ENCODE measurements around the gene TIMM17B.

Gene TIMM17B

DNA sequence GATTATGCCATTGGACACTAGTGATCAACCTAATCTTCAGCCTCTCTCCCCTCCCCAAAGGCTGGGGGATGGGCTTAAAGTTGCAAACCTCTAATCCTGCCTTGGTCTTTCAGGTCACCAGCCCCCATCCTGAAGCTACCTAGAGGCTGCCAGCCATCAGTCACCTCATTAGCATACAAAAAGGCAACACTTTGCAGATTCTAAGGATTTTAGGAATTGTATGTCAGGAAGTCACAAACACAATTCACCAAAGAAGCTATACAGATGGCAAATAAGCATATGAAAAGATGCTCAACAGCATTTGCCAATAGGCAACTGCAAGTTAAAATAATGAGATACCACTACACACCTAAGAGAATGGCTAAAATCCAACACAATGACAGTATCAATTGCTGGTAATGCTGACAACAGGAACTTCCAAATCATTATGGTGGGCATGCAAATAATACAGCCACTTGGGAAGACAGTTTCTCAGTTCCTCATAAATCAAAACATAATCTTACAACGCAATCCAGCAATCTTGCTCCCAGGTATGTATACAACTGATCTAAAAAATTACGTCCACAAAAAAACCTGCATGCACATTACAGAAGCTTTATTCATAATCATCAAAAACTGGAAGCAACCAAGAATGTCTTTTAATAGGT, 30.3 kb upstream of the TIMM17B start:
- Mint-ChIP-seq H3K4me1 (ENCODE audit: low read depth) (peaks cover 14% of the 10 kb centered on the region), H3K36me3 (ENCODE audit: low read depth) (peaks cover 31% of the 10 kb centered on the region), H3K4me3 (no peak overlapping the region), H3K9me3 (no peaks in the 10 kb centered on the region), H3K27me3 (ENCODE audit: low read depth) (no peaks in the 10 kb centered on the region), H3K27ac (no peak overlapping the region)
- DNase-seq (ENCODE audit: low spot score) = no peak

DNA sequence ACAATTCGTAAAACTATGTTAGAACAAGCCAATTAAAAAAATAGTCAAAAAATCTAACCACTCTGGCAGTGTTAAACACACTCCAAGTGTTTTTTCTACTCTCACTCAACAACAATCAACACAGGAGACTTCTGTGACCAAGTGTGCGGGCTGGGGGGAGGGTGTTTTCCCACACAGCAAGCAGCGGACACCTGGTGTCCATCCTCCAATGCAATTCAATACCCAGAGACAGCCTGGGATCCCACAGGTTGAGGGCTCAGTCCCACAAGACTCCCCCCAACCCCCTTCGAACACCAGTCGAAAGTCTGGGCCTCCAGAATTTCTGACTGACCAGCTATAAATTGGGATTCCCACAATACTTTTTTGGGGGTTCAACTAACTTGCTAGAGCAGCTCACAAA, 29.6 kb upstream of the TIMM17B start:
- no peak overlapping the region for H3K27ac Mint-ChIP-seq
- H3K9me3 Mint-ChIP-seq = no peaks in the 10 kb centered on the region
- no peaks in the 10 kb centered on the region for H3K27me3 Mint-ChIP-seq (ENCODE audit: low read depth)
- no peak overlapping the region for H3K4me3 Mint-ChIP-seq
- DNase-seq (ENCODE audit: low spot score) = no peak
- peaks cover 16% of the 10 kb centered on the region for H3K4me1 Mint-ChIP-seq (ENCODE audit: low read depth)
- peaks cover 32% of the 10 kb centered on the region for H3K36me3 Mint-ChIP-seq (ENCODE audit: low read depth)

DNA sequence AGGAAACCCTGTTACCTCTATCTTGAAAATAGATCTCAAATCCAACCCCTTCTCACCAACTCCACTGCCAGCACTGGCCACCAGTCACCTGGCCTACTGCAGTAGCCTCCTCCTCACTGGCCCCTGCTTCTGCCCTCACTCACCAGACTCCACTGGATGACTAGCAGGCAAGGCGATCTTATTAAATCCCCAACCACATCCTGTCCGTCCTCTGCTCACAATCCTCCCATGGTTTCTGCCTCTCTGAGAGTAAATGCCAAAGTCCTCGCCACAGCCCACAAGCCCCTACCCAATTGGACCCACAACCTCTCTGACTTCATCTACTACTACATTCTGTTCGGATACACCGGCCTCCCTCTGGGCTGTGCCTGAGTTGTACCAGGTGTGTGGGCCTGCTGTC, 26.7 kb upstream of the TIMM17B start:
- Mint-ChIP-seq H3K4me1 (ENCODE audit: low read depth) (peaks cover 33% of the 10 kb centered on the region), H3K27me3 (ENCODE audit: low read depth) (no peaks in the 10 kb centered on the region), H3K9me3 (no peaks in the 10 kb centered on the region), H3K36me3 (ENCODE audit: low read depth) (peaks cover 30% of the 10 kb centered on the region), H3K27ac (peak overlapping the region; percentile 79), H3K4me3 (peak overlapping the region; percentile 28)
- no peak for DNase-seq (ENCODE audit: low spot score)

DNA sequence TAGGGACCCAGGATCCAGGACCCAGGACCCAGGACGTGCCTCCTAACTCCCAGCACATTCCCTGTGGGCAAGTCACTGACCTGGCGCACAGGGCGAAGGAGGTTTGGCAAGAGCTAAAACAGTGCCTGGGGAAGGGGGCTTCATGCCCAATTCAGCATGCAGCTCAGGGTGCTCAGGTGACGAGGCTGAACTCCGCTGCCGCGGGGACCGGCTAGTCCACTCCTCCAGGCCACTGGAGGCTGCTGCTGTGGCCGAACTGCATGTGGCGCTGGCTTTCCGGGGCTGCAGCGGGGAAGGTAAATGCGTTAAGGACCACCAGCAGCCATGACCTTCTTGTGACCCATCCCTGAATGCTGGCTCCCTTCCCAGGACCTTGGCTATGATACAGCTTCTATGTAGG, 26.2 kb upstream of the TIMM17B start:
- peaks cover 30% of the 10 kb centered on the region for H3K36me3 Mint-ChIP-seq (ENCODE audit: low read depth)
- DNase-seq (ENCODE audit: low spot score) = no peak
- H3K27ac Mint-ChIP-seq = peak overlapping the region; percentile 79
- H3K4me3 Mint-ChIP-seq = no peak overlapping the region
- H3K27me3 Mint-ChIP-seq (ENCODE audit: low read depth) = no peaks in the 10 kb centered on the region
- no peaks in the 10 kb centered on the region for H3K9me3 Mint-ChIP-seq
- peaks cover 33% of the 10 kb centered on the region for H3K4me1 Mint-ChIP-seq (ENCODE audit: low read depth)

DNA sequence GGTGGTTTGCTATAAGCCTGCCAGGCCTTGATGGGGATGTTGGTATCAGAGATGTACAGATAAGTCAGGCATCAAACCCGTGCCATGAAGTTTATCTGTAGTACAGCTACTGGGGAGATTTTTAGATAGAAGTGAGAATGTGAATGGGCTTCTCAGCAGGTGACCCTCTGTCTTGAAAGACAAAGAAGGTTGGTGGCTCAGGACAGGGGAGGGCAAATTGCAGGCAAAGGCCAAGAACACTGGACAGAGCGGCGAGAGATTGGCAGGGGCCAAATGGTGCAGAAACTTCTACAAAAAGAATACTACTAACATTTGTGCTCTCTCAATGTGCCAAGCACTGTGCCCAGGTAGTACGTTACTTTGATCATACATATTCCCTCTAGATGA, 23.1 kb upstream of the TIMM17B start:
- H3K36me3 Mint-ChIP-seq (ENCODE audit: low read depth) = peaks cover 51% of the 10 kb centered on the region
- DNase-seq (ENCODE audit: low spot score) = no peak
- H3K27ac Mint-ChIP-seq = peak overlapping the region; percentile 98
- H3K27me3 Mint-ChIP-seq (ENCODE audit: low read depth) = peaks cover 3% of the 10 kb centered on the region
- H3K4me3 Mint-ChIP-seq = peak overlapping the region; percentile 97
- peaks cover 35% of the 10 kb centered on the region for H3K4me1 Mint-ChIP-seq (ENCODE audit: low read depth)
- H3K9me3 Mint-ChIP-seq = no peaks in the 10 kb centered on the region

DNA sequence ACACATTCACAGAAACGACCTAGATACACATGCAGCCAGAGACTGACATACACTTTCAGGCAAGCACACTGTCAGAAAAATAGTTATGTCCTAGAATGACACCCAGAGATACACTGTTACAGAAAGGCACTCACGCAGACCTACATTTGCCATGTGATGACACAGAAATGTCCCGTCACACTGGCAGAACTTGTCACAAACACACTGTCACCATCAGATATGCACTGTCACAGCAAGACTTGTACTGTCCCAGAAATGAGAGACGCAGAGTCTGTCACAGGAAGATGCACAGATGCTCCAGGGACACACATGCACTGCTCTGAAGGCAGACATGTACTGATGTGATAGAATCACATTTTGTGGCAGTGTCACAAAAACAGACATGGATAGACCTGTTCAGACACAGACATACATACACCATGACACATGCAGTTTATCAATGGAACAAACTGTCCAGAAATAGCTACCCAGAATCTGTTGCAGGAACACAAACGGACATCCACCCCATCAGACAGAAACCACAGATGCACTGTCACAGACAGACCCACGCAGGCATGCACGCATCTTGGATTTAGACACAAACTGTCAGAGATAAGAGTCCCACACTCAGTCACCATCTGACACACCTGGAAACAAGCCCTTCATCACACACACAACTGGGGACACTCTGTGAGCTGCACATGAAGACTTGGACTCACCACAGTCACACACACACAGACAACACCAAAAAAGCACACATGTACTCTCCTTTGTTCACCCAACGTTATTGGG, 22.6 kb upstream of the TIMM17B start:
- peaks cover 3% of the 10 kb centered on the region for H3K27me3 Mint-ChIP-seq (ENCODE audit: low read depth)
- H3K4me3 Mint-ChIP-seq = peak overlapping the region; percentile 97
- peak; percentile 57 for DNase-seq (ENCODE audit: low spot score)
- peaks cover 34% of the 10 kb centered on the region for H3K4me1 Mint-ChIP-seq (ENCODE audit: low read depth)
- no peaks in the 10 kb centered on the region for H3K9me3 Mint-ChIP-seq
- H3K36me3 Mint-ChIP-seq (ENCODE audit: low read depth) = peaks cover 52% of the 10 kb centered on the region
- peak overlapping the region; percentile 98 for H3K27ac Mint-ChIP-seq

DNA sequence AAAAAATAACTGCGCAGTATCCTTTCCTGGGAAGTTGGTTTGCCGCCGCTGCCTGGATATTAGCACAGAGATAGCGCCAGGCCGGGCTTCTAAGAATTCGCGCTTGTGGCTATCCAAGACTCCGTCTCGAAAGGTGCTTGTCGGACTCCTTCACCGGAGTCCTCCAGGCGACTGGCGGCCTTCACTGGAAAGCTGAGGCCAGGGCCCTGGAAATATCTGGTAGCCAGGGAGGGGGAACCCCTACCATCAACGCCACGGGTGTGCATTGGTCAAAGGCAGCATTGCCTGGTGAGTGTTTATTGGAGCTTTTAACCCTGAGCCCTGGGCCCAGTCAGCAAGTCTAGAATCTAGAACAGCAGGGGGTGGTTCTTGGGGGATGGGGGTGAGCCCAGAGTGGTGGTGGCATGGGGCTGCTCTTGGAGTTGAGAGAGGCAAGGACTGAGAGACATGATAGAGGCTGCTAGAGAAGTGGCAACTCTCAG, 21.8 kb upstream of the TIMM17B start:
- H3K27me3 Mint-ChIP-seq (ENCODE audit: low read depth) = peaks cover 3% of the 10 kb centered on the region
- H3K4me1 Mint-ChIP-seq (ENCODE audit: low read depth) = peaks cover 39% of the 10 kb centered on the region
- H3K36me3 Mint-ChIP-seq (ENCODE audit: low read depth) = peaks cover 57% of the 10 kb centered on the region
- H3K27ac Mint-ChIP-seq = peak overlapping the region; percentile 98
- no peak for DNase-seq (ENCODE audit: low spot score)
- peak overlapping the region; percentile 97 for H3K4me3 Mint-ChIP-seq
- H3K9me3 Mint-ChIP-seq = no peaks in the 10 kb centered on the region

DNA sequence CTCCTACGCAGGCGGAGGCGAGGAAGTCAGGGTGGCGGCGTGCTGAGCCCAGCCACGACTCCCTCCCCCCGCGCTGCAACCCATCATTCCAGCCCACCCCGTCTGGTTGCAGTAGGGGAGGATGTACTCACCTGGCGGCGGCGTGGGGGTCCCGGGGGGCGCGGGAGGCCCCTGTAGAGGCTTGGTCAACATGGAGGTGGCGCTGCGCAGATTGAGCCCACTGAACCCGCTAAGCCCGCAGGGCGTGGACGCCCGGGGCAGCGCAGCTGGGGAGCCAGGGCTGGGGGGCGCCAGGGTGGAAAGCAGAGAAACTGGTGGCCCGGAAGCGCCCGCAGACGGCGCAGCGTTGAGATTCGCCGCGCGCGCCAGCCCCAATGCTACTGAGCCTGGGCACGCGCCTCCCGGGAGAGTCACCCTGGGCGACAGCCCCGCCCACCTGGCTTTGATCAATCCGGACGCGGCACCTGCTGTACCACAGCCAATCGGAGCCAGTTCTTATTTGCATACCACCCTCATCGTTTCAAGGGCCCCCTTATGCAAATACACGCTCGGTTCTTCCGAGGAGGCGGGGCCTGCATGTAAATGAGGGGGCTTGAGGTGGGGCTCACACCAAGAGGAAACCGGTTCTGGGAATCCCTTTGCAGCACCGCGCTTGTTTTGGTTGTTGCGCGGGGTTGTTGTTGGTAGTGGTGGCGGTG, 21.2 kb upstream of the TIMM17B start, which contains the start of gene PIM2:
TSS of gene PIM2 (minus strand) at position 382 of the 698 bp plus-strand sequence. CDS start at position 192, 190 bp downstream.
- peak within 1 kb of the TSS; percentile 98 for H3K27ac Mint-ChIP-seq
- peak; percentile 90 for DNase-seq (ENCODE audit: low spot score)
- peak within 1 kb of the TSS; percentile 97 for H3K4me3 Mint-ChIP-seq
- H3K4me1 Mint-ChIP-seq (ENCODE audit: low read depth) = peaks cover 39% of the 10 kb centered on the region
- no peaks in the 10 kb centered on the region for H3K9me3 Mint-ChIP-seq
- peaks cover 3% of the 10 kb centered on the region for H3K27me3 Mint-ChIP-seq (ENCODE audit: low read depth)
- H3K36me3 Mint-ChIP-seq (ENCODE audit: low read depth) = peaks cover 57% of the 10 kb centered on the region

DNA sequence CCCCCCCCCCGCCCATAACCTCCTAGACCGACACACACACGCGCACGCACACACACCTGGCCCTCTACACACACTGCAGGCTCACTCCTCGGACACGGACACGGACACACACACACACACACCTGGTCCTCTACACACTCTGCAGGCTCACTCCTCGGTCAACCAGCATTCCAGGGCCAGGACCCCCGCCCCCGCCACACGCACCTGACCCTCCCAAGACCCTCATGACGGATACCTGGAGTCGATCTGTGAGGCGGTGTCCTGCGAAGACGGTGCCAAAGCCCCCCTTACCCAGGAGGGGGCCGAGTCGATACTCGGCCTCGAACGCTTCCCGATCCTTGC, 20.7 kb upstream of the TIMM17B start:
- DNase-seq (ENCODE audit: low spot score) = no peak
- Mint-ChIP-seq H3K4me3 (peak overlapping the region; percentile 97), H3K36me3 (ENCODE audit: low read depth) (peaks cover 60% of the 10 kb centered on the region), H3K27ac (peak overlapping the region; percentile 98), H3K9me3 (no peaks in the 10 kb centered on the region), H3K4me1 (ENCODE audit: low read depth) (peaks cover 41% of the 10 kb centered on the region), H3K27me3 (ENCODE audit: low read depth) (peaks cover 3% of the 10 kb centered on the region)

DNA sequence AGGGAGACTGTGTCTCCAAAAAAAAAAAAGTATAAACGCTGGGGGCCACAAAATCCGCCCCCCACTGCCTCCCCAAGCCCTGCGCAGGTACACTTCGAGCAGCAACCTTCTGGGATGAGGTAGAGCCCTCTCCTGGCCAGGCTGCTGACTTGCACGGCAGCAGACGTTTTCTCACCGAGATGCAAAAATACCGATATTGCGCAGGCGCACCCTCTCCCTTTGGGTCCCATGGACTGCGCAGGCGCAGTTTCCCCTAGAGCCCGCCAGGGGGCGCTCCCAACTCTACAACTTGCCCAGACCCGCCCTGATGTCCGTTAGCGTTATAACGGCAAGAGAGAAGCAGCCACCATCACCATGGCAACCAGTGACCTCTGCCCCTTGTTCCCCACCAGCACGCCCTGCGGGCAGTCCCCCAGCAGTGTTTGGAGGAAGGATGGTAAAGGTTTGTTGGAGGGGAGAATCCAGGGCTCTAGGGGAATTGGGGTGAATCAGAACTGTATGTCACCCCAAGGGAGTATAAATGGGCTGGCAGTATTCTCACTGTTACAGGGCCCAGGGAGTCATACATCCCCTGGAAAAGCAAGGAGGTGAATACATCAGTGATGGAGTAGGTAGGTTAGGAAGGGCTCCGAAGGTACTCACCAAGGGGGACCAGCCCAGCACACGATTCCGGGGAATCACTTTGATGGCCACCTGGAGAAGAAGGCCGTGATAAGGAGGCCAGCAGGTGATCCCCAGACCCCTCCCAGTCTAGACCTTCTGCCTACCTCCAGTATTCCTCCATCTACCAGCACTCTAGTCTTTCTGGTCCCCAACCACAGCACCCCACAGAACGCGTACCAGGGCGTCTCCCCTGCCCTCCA, 19.8 kb upstream of the TIMM17B start:
- peak; percentile 87 for DNase-seq (ENCODE audit: low spot score)
- Mint-ChIP-seq H3K27ac (peak overlapping the region; percentile 98), H3K4me1 (ENCODE audit: low read depth) (peaks cover 41% of the 10 kb centered on the region), H3K36me3 (ENCODE audit: low read depth) (peaks cover 63% of the 10 kb centered on the region), H3K4me3 (peak overlapping the region; percentile 97), H3K9me3 (no peaks in the 10 kb centered on the region), H3K27me3 (ENCODE audit: low read depth) (peaks cover 3% of the 10 kb centered on the region)

DNA sequence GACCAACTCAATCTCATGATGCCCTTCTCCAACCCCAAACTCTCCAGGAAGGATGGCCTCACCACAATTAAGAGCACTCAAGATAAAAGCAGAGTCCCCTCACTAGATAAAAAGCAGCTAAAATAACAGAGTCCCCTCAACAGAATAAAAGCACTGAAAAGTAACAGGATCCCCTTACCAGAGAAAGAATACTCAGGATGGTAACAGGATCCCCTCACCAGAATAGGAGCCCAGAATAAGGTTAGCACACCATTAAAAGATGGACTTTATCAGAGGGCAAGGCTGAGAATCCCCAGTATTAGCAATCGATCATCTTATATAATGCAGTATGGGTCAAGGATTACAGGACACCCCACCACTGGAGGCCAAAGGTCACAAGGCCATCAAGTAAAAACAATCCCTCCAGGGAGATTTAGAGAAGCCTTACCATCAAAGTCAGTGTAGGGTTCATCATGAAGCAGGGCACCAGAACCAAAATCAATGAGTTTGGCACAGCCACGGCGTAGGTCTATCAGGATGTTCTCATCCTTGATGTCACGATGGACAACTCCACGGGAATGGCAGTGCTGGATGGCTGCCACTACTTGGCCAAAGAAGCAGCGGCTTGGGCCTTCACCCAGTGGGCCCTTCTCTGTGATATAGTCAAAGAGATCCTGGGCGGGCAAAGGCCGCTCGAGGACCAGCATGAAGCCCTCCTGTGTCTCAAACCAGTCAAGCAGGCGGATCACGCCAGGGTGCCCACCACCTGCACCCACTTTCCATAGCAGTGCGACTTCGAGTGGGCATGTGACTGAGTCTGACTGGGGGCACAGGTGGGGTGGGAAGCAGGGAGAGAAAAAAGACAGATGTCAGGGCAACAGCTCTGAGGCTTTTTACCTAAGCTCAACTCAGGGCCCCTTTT, 17.3 kb upstream of the TIMM17B start:
- Mint-ChIP-seq H3K36me3 (ENCODE audit: low read depth) (peaks cover 63% of the 10 kb centered on the region), H3K4me3 (peak overlapping the region; percentile 97), H3K4me1 (ENCODE audit: low read depth) (peaks cover 42% of the 10 kb centered on the region), H3K27me3 (ENCODE audit: low read depth) (peaks cover 3% of the 10 kb centered on the region), H3K27ac (peak overlapping the region; percentile 15), H3K9me3 (no peaks in the 10 kb centered on the region)
- no peak for DNase-seq (ENCODE audit: low spot score)

DNA sequence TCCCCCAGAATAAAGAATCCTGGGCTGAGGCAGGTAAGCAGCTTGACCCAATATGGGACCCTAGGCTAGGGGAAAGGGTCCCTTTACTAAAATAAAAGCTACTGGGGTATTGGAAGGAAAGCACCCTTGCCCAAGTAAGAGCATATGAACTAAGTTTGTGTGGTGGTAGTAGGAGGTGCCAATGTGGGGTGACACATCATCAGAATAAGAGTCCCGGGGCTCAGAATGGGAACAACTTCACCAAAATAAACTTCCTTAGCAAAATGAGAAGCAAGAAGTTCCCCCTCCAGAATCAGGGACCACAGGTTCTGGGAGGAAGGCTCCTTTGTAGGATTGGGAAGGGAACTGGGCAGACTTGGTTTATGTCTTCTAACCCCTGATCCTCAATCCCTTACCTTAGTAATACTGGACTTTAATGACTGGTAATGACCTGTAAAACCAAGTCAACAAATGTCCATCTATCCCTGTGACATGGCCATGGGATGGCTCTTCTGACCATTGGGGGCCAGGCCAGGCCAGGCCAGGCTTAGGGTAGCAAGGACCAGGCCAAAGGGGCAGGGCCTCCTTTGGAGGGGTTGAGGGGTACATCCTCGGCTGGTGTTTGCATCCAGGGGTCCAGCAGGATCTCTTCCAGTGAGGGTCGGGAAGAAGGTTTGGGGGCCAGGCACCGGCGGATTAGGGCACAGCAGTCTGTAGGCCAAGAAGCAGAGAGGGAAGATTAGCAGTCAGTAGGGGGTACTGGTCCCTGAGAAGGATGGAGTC, 16.2 kb upstream of the TIMM17B start:
- Mint-ChIP-seq H3K4me1 (ENCODE audit: low read depth) (peaks cover 38% of the 10 kb centered on the region), H3K4me3 (peak overlapping the region; percentile 97), H3K27ac (peak overlapping the region; percentile 71), H3K27me3 (ENCODE audit: low read depth) (peaks cover 3% of the 10 kb centered on the region), H3K36me3 (ENCODE audit: low read depth) (peaks cover 61% of the 10 kb centered on the region), H3K9me3 (no peaks in the 10 kb centered on the region)
- DNase-seq (ENCODE audit: low spot score) = no peak
